CD4-positive, alpha-beta T cell treated with Interleukin-21 for 1 hour (primary cell): ENCODE data around the gene INTS12.
"Not testable (repeated sequence)": the region's sequence is repeated elsewhere in the genome, so short reads cannot be mapped to it uniquely, and the experiment has no call there.

Source experiments
- DNase-seq: peaks from one replicate; pipeline ENCODE4 v3.0.0-alpha.2; 2020

INTS12 gene, protein sequence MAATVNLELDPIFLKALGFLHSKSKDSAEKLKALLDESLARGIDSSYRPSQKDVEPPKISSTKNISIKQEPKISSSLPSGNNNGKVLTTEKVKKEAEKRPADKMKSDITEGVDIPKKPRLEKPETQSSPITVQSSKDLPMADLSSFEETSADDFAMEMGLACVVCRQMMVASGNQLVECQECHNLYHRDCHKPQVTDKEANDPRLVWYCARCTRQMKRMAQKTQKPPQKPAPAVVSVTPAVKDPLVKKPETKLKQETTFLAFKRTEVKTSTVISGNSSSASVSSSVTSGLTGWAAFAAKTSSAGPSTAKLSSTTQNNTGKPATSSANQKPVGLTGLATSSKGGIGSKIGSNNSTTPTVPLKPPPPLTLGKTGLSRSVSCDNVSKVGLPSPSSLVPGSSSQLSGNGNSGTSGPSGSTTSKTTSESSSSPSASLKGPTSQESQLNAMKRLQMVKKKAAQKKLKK

GRCh38 chr4:105708181-105709080, at the start of gene INTS12, which contains the start of gene GSTCD:
Gene INTS12 (minus strand): TSS chr4:105708689. CDS start chr4:105700005, 8,684 bp downstream.
Gene GSTCD (plus strand): TSS chr4:105708784. CDS start chr4:105717614, 8,830 bp downstream.
- DNase-seq, result peak; percentile 90

DNA sequence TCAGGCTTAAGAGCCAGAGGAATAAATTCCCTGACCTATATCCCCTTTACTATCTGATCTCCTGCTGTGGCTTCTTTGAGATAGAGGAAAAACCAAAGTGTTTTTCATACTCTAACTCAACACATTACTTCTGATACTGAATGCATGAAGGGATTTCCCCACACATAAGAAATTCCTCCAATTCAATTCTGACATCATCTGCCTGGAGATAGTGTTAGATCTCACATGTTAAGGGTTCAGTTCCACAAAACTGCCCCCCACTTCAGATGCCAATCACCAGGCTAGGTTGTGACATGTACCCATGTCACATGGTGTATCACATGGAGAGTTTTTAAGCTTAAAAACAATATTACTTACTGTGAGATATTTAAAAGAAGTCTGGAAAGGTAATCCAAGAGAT, 46.9 kb upstream of the INTS12 start:
- DNase-seq, result no peak

DNA sequence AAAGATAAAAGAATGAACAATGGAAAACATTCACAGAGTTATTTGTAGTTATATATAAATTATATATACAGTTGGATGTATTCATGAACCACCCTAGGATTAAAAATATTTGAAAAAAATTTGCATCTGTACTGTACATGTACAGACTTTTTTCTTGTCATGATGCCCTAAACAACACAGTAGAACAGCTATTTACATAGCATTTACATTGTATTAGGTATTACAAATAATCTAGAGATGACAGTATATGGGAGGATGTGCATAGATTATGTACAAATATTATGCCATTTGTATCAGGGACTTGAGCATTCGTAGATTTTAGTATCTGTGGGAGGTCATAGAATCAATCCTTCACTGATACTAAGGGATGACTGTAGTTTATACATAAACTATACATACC, 44.9 kb upstream of the INTS12 start:
- DNase-seq, result no peak

- no peak for DNase-seq
These were observed 43.3 kb upstream of the INTS12 start for GRCh38 chr4:105751718-105752299.

- DNase-seq, result no peak
These were observed 39.7 kb upstream of the INTS12 start for GRCh38 chr4:105748222-105748621.

DNA sequence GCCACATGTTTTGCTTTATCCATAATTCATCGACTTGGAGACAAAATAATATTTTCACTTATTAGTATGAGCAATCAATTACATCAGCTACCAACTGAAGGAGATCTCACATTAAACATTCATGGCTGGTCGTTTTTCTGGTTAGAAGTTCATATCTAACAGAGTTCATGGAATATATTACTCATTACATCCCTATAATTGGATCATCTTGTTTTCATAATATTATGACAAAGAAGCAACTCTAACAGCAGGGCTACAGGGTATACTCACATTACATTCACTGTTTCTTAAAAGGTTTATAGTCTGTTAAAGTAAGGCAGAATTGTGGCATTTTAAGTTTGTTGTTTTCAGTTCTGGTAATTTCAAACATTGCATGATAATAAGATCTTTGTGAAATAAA, 33.1 kb upstream of the INTS12 start:
- DNase-seq, result no peak

DNA sequence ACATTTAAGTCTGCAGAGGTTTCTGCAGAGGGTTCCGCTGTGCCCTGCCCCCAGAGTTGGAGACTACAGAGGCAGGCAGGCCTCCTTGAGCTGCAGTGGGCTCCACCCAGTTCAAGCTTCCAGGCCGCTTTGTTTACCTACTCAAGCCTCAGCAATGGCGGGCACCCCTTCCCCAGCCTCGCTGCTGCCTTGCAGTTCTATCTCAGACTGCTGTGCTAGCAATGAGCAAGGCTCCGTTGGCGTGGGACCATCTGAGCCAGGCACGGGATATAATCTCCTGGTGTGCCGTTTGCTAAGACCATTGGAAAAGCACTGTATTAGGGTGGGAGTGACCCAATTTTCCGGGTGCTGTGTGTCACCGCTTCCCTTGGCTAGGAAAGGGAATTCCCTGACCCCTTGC, 26.7 kb upstream of the INTS12 start:
- not testable (repeated sequence) for DNase-seq

GRCh38 chr4:105729895-105730294, 21.4 kb upstream of the INTS12 start:
- DNase-seq, result not testable (repeated sequence)

DNA sequence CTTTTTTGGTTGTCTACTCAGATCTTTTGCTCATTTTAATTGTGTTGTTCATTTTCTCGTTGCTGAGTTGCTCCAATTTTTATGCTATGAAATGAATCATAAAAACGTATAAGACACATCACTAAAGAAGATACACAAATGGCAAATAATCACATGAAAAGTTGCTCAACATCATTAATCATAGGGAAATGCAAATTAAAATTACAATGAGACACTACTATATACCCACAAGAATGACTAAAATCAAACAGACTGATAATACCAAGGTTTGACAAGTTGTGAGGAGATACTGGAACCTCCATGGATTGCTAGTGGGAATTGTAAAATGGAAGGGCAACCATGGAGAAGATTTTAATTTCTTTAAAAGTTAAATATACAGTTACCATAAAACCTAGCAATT, 17.1 kb upstream of the INTS12 start:
- no peak for DNase-seq

- DNase-seq, result no peak
These were observed 10.7 kb upstream of the INTS12 start for GRCh38 chr4:105719204-105719603.

DNA sequence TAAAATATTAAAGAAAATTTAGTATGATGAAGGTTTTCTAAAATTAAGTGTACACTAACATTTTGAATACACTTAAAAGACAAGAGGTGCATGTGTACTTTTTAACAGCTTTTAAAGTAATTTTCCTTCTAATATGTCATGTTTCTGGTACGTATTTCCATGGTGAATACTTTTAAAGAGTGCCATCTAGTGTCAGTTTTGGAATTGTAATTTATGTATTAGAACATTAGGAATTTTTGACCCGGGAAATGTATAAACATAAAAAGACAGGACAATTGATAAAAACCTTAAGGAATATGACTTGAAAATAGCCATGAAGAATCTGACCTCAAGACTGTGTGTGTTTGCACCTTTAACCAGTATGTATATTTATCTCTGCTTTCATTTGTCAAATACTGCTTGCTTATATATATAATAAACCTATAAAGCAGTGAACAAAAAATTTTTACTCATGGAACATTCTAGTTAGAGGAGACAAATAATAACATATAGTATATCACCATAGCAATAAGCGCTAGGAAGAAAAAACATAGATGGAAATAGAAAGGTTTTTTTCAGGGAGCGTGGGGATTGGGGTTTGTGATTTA, 7.3 kb upstream of the INTS12 start:
- DNase-seq, result peak; percentile 28

DNA sequence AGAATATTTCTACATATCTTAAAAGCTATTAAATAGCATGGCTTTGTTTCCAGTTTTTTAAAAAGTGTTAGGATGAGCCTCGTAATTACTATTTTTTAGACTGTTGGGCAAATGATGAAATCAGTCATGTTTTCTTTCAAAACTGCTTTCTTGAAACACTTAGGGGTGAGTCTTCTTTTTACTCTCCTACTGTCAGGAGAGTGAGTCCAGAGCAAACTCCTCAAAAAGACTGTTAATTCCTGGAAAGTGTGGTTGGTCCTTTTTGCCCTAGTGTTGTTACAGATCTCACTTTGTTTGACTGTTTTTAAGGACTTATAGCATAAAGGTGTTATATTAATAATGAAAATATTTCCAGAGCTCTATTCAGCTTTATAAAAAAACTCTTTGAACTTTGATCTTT, 6.4 kb upstream of the INTS12 start:
- DNase-seq, result no peak

DNA sequence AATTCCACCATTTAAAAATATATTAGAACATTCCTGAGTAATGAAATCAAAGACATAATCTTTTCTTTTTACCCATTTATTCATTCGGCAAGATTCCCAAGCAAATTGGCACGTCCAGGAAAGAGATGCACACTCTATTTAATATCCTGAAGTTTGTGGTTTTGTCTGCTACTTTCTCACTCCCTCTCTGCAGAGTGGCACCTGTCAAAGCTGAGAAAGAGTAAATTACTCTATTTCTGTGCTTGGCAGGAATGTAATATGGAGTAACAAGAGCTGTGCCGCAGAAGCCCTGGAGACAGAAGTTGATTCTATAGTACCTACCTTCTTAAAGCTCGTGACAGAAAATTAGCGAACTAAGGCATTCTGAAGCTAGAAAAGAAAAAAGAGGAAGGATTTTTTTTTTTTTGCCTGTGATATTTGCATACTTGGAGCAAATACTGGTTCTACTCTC, 5.6 kb upstream of the INTS12 start:
- DNase-seq, result no peak

DNA sequence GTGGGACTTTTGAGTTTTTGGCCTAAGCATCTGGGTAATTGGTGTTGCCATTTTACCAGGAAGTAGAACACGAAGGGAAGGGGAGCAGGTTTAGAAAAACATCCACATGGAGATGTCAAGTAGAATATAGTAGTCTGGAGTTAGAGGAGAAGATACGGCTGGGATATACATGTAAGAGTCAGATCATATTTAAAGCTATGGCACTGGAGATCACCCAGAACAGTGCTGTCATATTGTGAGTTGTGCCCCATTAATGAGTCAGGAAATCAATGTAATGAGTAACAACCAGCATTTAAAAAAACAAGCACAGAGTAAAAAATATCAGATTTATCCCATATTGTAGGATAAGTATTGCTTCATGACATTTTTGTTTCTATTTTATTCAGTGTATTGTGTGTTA, 4.3 kb upstream of the INTS12 start:
- no peak for DNase-seq

DNA sequence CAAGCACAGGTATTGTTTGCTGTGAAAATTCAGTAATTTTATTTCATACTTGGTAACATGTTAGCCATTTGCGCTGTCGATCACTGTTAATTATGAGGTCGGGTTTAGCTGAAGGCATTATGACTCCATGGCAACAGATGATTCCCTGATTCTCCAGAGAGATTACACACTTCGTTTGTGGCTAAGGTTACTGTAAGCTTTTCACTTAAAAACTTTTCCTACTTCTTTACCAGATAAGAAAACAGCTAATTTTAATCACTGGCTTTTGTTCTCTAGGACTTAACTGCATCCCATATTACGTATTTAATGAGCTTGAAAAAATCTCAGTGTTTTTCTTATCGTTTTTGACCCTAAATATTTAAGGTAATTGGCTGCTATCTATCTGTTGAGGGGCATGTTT, 2.2 kb upstream of the INTS12 start:
- DNase-seq, result no peak

DNA sequence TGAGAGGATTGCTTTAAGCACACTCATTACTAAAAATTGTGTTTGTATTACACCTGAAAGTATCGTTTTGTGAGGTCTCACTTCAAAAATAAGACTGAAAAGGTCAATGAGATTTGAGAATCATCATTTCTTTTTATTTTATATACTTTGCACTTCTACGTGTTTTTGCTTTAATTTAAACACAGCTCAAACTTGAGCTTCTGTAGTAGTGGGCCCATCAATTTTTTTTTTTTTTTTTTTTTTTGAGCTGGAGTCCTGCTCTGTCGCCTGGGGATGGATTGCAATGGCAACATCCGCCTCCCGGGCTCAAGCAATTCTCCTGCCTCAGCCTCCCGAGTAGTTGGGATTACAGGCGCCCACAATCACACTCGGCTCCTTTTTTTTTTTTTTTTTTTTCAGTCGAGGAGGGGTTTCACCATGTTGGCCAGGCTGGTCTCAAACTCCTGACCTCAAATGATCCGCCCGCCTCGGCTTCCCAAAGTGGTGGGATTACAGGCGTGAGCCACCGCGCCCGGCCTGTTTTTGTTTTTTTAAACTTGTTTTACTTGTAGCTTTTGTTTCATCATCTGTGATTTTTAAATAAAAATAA, 1.6 kb upstream of the INTS12 start:
- no peak for DNase-seq

DNA sequence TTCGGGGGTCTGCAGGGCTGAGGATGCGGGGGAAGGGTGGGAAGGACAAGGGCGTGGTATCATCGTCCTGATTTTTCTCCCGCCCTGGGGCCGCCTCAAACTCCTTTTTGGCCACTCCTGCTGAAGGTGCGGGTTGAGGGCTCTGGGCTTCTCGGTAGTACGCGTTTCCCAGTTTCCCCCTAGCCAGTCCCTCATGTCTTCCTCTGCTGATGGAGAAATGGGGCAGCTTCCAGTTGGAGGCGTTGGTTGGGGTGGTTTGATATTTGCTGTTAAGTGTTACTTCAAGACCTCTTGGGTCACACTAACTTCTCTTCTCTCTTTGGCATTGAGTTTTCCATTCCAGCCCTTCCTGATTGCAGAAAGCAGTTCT, 577 bp upstream of the INTS12 start:
- peak; percentile 10 for DNase-seq

- DNase-seq, result peak; percentile 7
These were observed 708 bp downstream of the INTS12 start for GRCh38 chr4:105707782-105708180.

DNA sequence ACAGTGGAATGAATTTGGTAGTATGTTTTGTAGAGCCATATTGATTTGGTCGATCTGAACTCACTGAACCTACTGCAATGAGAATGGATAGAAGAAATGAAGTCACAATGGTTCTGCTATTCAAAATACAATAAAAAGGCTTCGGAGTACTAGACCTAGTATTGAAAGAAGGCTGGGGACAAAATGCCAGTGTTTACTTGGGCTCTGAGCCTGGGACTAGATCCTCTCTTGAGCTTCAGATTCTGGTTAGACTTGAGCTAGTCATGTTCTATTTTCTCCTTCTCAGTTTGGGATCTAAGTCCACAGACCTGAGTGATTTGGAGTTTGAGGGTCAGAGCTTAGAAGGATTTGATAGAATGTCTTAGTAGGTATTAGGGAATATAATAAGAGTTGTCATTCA, 9.9 kb downstream of the INTS12 start:
- no peak for DNase-seq

- not testable (repeated sequence) for DNase-seq
These were observed 12.7 kb downstream of the INTS12 start for GRCh38 chr4:105695832-105696231.

DNA sequence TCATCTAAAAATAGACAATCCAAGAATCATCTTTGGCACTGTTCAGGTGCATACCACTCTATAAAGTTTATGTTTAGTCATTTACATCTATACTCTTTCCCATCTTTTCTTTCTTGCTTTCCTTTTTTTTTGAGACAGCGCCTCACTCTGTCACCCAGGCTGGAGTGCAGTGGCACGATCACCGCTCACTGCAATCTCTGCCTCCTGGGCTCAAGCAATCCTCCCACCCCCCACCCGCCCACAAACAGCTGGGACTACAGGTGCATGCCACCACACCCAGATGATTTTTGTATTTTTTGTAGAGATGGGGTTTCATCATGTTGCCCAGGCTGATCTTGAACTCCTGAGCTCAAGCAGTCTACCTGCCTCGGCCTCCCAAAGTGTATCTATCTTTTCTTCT, 13.7 kb downstream of the INTS12 start:
- not testable (repeated sequence) for DNase-seq

GRCh38 chr4:105686571-105686970, 21.9 kb downstream of the INTS12 start:
- DNase-seq, result no peak

DNA sequence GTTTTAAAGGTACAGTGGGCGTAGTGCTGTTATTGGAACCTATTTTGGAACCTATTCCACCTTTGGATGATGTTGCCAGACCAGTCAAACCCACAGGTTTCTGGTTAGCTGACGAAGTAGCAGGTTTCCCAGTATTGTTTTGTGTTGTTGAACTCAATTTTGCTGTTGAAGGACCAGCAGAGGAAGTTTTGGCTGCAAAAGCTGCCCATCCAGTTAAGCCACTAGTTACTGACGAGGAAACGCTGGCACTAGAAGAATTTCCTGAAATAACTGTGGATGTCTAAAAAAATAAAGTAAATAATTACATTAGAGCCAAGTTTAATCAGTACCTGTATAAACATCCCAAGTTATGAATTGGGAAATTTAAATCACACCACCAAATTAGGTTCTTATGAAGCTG, 25.5 kb downstream of the INTS12 start:
- DNase-seq, result no peak
